Left lung (tissue), 10 donors: ENCODE results near the gene FRZB. TPM values are rescaled to one million over a fixed set of nuclear protein-coding genes. Genes with fewer than 3 reads are reported as not detected.

Source experiments
- ATAC-seq: fragments of 200-7000 bp; cut with Tn5 transposase; one replicate; pipeline ENCODE4 v1.9.1; 2020; ENCODE audit warnings: moderate library complexity
- DNase-seq, 4 donors: peaks; one replicate each; pipeline ENCODE4 v3.0.0-alpha.2; 2013 to 2020
- H3K27ac ChIP-seq, 2 donors: fragments of 200-600 bp; sonication (generic) in 1 of 2; one replicate each; pipeline versions ENCODE4 v1.5.0 to v1.8.0; 2020 to 2021
- H3K27me3 ChIP-seq, 2 donors: fragments of 200-600 bp; sonication (generic) in 1 of 2; one replicate each; pipeline versions ENCODE4 v1.5.0 to v1.8.0; 2020 to 2021
- H3K36me3 ChIP-seq, 2 donors: fragments of 200-600 bp; sonication (generic) in 1 of 2; one replicate each; pipeline versions ENCODE4 v1.5.0 to v1.8.0; 2020 to 2021
- H3K4me1 ChIP-seq, 2 donors: fragments of 200-600 bp; one replicate each; pipeline ENCODE4 v1.8.0; 2021
- H3K4me3 ChIP-seq, 2 donors: fragments of 200-600 bp; sonication (generic) in 1 of 2; one replicate each; pipeline versions ENCODE4 v1.5.0 to v1.8.0; 2020 to 2021; ENCODE audit warnings: mild to moderate bottlenecking in 1 of 2
- H3K9me3 ChIP-seq, 2 donors: fragments of 200-600 bp; sonication (generic) in 1 of 2; one replicate each; pipeline versions ENCODE4 v1.5.0 to v1.8.0; 2020 to 2021
- intact Hi-C, 2 donors: fragments of 100-400 bp; cut with DNase I; formaldehyde crosslinking; loops; one replicate each; pipeline versions ENCODE4 v1.11.2 to v1.14.2; 2022
- polyA plus RNA-seq, 6 donors: library from polyadenylated mRNA; unstranded; fragments of 120-200 nt; gene quantifications; one replicate each; pipeline ENCODE4 v1.2.1, GENCODE V29; 2013; ENCODE audit not compliant: insufficient read length in 6 of 6
- total RNA-seq, 2 donors: library from RNA; stranded (reverse); fragmentation: NEBNext Ultra II Directional; extraction: Animal tissue kit (Norgen Biotek cat#: 25700); gene quantifications; one replicate each; pipeline ENCODE4 v1.2.1, GENCODE V29; 2021
- TF ChIP-seq, protein P1 (sequence below), 2 donors: fragments of 200-600 bp; sonication (generic) in 1 of 2; IDR thresholded peaks; one replicate each; pipeline versions ENCODE4 v1.5.0 to v1.8.0; 2021; ENCODE audit warnings: antibody characterized with exemption in 2 of 2
- donor health status: DM: no; HTN: yes; CAD: no.
- donor health status: DM: no; HTN: no; CAD: no.

FRZB gene
- total and polyA plus RNA-seq, 8 donors, result 0.76 to 3.8 (median 2.6) TPM

DNA sequence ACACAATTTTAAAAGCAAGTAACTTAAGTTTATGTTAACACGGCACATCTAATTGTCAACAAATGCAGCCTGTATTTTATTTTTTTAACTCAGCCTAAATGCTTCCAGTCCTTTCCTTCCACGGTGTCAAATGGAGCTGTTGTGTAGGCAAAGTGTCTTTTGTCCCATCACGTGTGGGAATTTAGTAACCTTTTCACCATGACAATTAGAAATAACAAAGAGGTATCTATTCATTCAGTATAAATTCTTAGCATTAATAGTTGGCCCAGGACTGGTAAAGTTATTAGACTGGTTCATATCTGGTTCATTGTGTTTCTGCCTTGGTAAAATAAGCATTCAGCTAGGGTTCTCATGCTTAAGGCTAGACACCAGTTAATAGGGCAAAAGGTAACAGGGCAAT is 47.9 kb downstream of the FRZB start:
- Histone ChIP-seq H3K9me3 (no peaks in the 10 kb centered on the region), H3K27ac (no peak overlapping the region), H3K36me3 (no peaks in the 10 kb centered on the region), H3K4me1 (no peaks in the 10 kb centered on the region), H3K4me3 (no peak overlapping the region), H3K27me3 (no peaks in the 10 kb centered on the region)
- TF ChIP-seq, protein P1, sequence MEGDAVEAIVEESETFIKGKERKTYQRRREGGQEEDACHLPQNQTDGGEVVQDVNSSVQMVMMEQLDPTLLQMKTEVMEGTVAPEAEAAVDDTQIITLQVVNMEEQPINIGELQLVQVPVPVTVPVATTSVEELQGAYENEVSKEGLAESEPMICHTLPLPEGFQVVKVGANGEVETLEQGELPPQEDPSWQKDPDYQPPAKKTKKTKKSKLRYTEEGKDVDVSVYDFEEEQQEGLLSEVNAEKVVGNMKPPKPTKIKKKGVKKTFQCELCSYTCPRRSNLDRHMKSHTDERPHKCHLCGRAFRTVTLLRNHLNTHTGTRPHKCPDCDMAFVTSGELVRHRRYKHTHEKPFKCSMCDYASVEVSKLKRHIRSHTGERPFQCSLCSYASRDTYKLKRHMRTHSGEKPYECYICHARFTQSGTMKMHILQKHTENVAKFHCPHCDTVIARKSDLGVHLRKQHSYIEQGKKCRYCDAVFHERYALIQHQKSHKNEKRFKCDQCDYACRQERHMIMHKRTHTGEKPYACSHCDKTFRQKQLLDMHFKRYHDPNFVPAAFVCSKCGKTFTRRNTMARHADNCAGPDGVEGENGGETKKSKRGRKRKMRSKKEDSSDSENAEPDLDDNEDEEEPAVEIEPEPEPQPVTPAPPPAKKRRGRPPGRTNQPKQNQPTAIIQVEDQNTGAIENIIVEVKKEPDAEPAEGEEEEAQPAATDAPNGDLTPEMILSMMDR (IDR thresholded peaks at IDR 0.05), result no peak
- DNase-seq (no peak), ATAC-seq (no peak)
- intact Hi-C loops, result no loop called here

DNA sequence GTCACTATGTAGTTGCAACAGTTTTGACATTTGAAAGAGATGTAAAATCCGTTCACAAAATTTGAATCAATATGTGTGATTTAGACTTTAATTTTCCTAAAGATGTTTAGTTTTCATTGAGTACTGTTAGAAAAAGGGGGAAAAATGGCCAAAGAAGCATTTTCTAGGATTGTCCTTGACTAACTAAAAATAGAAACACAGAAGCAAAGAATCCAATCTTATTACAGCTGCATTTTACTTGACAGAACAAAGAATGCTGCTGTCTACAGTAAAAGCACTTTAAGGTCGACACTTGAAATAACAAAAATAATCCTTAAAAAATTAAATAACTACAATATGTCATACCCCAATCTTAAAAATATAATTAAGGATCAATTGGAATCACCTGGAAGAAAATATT is 48.9 kb downstream of the FRZB start:
- no peak for DNase-seq
- no peak for ATAC-seq
- no peaks in the 10 kb centered on the region for H3K36me3 ChIP-seq
- H3K4me3 ChIP-seq, result no peak overlapping the region
- no peaks in the 10 kb centered on the region for H3K27me3 ChIP-seq
- no peaks in the 10 kb centered on the region for H3K4me1 ChIP-seq
- H3K27ac ChIP-seq, result no peak overlapping the region
- intact Hi-C loops, result no loop called here
- TF ChIP-seq, protein P1 (IDR thresholded peaks at IDR 0.05), result no peak
- H3K9me3 ChIP-seq, result no peaks in the 10 kb centered on the region

DNA sequence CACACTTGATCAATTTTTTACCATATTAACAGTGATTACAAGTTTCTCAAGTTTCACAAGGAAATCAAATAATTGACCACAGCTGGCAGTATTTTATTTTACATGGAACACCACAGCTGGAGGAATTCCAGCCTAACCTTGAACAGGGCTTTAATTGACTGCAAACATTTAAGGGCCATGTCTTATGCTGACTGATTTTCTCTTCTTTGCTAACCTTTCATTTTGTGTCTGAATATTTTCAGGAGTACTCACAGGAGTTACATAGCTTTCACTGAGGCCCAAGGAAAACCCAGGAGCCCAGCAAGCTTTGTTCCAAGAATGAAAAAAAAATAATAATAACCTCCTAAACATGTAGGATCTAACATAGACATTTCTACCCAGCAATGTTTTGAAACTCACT is 49.6 kb downstream of the FRZB start:
- Histone ChIP-seq H3K4me1 (no peaks in the 10 kb centered on the region), H3K36me3 (no peaks in the 10 kb centered on the region), H3K27ac (no peak overlapping the region), H3K27me3 (no peaks in the 10 kb centered on the region), H3K4me3 (no peak overlapping the region), H3K9me3 (no peaks in the 10 kb centered on the region)
- DNase-seq (no peak), ATAC-seq (no peak)
- TF ChIP-seq, protein P1 (IDR thresholded peaks at IDR 0.05), result no peak
- intact Hi-C loops, result no loop called here

DNA sequence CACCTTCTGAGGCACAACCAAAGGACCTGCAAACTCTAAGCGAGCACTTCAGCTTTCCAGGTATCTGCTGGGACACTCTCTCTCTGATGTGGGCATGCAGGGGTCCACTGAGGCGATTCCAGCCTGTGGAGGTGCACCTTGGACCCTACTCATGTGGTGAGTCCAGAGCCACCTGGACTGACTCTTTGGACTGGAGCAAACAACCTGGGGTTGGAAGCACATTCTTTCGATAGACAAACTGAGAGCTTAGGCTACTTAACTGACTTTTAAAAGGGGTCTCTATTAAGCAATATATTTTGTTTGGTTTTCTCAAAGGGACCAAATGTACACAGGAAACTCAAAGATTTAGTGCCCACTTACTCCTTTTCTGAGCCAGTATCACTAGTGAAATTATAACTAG is 51.6 kb downstream of the FRZB start:
- H3K36me3 ChIP-seq, result no peaks in the 10 kb centered on the region
- TF ChIP-seq, protein P1 (IDR thresholded peaks at IDR 0.05), result no peak
- H3K9me3 ChIP-seq, result no peaks in the 10 kb centered on the region
- ATAC-seq (no peak), DNase-seq (no peak)
- intact Hi-C loops, result no loop called here
- no peaks in the 10 kb centered on the region for H3K4me1 ChIP-seq
- no peak overlapping the region for H3K27ac ChIP-seq
- H3K27me3 ChIP-seq, result no peaks in the 10 kb centered on the region
- H3K4me3 ChIP-seq, result no peak overlapping the region

DNA sequence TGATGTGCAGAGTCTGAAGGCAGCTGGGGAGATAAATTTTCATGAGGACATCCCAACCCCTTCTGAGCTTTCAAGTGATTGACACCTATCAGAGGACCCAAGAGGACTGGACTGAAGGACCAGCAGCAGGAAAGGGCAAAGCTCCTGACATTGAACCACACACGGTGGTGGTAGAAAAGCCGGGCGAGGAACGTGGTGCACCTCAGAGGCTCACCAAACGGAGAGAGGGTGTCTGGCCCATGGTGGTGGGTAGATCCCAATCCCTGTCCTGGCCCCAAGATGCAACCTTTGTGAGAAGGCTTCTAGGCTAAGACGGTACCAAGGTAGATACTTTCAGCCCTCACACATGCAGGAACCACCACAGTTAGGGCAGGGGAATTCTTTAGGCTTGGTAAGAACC is 52.1 kb downstream of the FRZB start:
- Histone ChIP-seq H3K27ac (no peak overlapping the region), H3K4me1 (no peaks in the 10 kb centered on the region), H3K4me3 (no peak overlapping the region), H3K9me3 (no peaks in the 10 kb centered on the region), H3K27me3 (no peaks in the 10 kb centered on the region), H3K36me3 (no peaks in the 10 kb centered on the region)
- TF ChIP-seq, protein P1 (IDR thresholded peaks at IDR 0.05), result no peak
- DNase-seq, result no peak
- intact Hi-C loops, result no loop called here
- no peak for ATAC-seq
